ENCODE results near the gene SMURF2.

GRCh38 chr17:64617125-64617780 is 44.9 kb downstream of the SMURF2 start:
- TF ChIP-seq CTCF (conservative IDR thresholded peaks at IDR 0.05) = no peak
- no peak for TF ChIP-seq ZFX (IDR thresholded peaks at IDR 0.05)

All from C4-2B (cell line).